ENCODE measurements around the gene DNAH12.
"Not testable (repeated sequence)": the region's sequence is repeated elsewhere in the genome, so short reads cannot be mapped to it uniquely, and the experiment has no call there.

Gene DNAH12

DNA sequence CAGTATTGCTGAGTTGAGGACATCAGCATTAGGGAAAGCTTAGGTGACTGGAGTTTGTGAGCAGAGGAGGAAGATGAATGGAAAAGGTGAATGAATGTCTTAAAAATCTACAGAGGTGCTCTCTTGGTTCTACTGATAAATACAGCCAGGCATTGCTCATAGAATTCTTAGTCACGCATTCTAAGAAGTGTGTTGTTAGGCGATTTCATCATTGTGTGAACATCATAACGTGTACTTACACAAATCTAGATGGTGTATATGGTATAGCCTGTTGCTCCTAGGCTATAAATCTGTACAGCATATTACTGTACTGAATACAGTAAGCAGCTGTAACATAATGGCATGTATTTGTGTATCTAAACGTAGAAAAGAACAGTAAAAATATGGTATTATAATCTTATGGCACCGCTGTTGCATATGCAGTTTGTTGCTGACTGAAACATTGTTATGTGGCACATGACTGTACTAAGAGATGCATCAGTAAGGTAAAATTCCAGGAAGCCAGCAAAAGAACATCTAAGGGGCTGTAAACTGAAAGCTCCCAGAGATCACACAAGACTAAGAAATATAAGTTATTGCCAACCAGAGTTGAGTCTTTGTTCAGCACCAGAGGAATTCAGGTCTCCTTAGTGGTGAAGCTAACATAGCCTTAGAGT lies 208.7 kb downstream of the DNAH12 start:
- TF ChIP-seq ZFX (IDR thresholded peaks at IDR 0.05; ENCODE audit: borderline replicate concordance) = no peak
- TF ChIP-seq, protein P1, sequence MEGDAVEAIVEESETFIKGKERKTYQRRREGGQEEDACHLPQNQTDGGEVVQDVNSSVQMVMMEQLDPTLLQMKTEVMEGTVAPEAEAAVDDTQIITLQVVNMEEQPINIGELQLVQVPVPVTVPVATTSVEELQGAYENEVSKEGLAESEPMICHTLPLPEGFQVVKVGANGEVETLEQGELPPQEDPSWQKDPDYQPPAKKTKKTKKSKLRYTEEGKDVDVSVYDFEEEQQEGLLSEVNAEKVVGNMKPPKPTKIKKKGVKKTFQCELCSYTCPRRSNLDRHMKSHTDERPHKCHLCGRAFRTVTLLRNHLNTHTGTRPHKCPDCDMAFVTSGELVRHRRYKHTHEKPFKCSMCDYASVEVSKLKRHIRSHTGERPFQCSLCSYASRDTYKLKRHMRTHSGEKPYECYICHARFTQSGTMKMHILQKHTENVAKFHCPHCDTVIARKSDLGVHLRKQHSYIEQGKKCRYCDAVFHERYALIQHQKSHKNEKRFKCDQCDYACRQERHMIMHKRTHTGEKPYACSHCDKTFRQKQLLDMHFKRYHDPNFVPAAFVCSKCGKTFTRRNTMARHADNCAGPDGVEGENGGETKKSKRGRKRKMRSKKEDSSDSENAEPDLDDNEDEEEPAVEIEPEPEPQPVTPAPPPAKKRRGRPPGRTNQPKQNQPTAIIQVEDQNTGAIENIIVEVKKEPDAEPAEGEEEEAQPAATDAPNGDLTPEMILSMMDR (IDR thresholded peaks at IDR 0.05) = no peak
- no peak overlapping the region for H3K27ac ChIP-seq

DNA sequence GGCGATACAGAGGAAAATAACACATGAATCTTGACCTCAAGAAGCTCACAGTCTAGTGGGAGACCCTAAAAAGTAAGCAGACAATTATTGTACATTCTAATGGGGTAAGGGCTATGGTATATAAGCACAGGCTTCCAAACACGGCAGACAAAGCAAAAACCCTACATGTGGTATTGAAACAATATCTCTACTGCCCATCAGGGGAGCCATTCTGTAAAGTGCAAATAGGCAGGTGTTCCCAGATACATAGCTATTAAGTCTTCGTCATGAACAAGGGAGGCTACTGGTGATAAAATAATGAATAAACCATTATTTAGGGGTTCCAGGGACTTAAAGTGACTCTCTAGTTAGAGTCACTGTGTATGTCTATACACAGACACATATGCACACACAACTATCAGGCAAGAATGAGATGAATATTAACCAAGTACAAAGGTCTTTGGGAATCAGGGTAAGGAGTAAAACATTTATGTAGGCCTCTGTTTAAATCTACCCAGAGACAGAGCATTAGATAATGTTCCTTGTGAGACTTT lies 213.0 kb downstream of the DNAH12 start:
- TF ChIP-seq, protein P1 (IDR thresholded peaks at IDR 0.05) = no peak
- no peak for TF ChIP-seq ZFX (IDR thresholded peaks at IDR 0.05; ENCODE audit: borderline replicate concordance)
- no peak overlapping the region for H3K27ac ChIP-seq

DNA sequence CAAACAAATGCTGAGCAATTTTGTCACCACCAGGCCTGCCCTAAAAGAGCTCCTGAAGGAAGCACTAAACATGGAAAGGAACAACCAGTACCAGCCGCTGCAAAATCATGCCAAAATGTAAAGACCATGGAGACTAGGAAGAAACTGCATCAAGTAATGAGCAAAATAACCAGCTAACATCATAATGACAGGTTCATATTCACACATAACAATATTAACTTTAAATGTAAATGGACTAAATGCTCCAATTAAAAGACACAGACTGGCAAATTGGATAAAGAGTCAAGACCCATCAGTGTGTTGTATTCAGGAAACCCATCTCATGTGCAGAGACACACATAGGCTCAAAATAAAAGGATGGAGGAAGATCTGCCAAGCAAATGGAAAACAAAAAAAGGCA lies 217.6 kb downstream of the DNAH12 start:
- not testable (repeated sequence) for H3K27ac ChIP-seq

DNA sequence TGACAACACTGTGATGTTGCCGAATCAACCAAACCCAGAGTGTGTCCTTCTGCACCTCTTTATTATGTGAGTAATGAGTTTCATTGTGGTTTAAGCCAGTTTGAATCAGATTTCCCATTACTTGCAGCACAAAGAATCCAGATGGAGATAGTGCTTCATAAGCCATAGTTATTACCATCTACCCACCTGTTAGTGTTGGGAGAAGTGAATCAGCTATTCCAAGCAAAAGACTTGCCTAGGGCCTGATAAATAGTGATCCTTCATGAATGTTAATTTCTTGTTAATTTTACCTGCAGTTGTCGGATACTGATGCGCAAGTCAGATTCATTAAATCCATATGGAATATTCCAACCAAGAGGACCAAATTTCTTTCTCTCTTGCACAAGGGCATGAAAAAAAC lies 229.9 kb downstream of the DNAH12 start:
- no peak for TF ChIP-seq ZFX (IDR thresholded peaks at IDR 0.05; ENCODE audit: borderline replicate concordance)
- TF ChIP-seq, protein P1 (IDR thresholded peaks at IDR 0.05) = no peak
- no peak overlapping the region for H3K27ac ChIP-seq

DNA sequence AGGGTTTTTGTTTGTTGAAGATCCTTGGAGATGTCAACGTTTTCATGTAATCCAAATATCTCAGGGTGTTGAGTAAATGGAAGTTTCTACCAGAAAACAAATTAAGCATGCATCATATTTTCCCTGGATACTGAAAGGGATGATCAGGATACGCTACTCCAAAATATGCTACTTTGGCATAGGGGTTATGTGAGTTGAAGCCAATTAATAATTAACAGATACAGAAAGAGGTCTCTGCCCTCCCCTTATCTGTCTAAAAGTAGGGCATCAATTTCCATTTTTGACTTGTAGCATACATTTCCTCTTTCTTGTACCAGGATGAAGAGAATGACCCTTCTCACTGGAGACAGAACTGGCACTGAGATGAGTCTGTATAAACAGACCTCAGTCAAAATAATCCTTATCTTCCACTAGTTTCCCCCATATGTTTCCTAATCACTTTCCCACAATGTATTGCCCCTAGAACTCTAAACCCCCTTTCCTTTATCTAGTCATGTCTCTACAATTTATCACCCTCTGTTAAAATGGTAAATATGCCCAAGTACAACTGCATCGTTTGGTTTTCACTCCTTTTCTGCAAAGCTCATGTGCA lies 234.3 kb downstream of the DNAH12 start:
- no peak overlapping the region for H3K27ac ChIP-seq
- no peak for TF ChIP-seq ZFX (IDR thresholded peaks at IDR 0.05; ENCODE audit: borderline replicate concordance)
- TF ChIP-seq, protein P1 (IDR thresholded peaks at IDR 0.05) = no peak

DNA sequence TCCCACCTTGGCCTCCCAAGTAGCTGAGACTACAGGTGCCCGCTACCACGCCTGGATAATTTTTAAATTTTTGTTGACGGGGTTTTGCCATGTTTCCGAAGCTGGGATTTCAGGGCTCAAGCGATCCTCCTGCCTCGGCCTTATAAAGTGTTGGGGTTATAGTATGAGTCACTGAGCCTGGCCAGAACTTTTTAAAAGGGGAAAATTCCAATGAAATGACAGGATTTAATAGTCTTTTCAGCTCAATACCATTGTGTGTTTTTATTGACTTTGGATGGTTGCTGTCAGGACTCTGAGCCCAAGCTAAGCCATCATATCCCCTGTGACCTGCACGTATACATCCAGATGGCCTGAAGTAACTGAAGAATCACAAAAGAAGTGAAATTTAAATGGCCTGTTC lies 240.6 kb downstream of the DNAH12 start:
- not testable (repeated sequence) for H3K27ac ChIP-seq

DNA sequence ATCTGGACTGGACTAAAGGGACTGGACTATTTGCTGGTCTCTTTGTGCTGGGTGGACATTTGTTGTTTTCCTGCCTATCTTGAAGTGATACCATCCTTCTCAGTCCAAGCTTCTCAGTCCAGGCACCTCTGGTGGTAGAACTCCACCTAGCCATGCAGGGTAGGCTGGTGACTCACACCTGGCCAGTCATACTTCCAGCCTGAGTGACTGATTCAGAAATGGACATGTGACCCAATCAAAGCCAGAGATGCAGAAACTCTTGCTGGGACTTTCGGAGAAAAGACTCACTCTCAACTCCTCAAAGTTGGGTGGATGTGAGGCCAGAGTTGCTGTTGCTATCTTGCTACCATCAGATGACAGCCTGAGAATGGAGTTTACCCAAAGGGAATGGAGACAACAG lies 246.1 kb downstream of the DNAH12 start:
- TF ChIP-seq, protein P1 (IDR thresholded peaks at IDR 0.05) = no peak
- no peak for TF ChIP-seq ZFX (IDR thresholded peaks at IDR 0.05; ENCODE audit: borderline replicate concordance)
- no peak overlapping the region for H3K27ac ChIP-seq

DNA sequence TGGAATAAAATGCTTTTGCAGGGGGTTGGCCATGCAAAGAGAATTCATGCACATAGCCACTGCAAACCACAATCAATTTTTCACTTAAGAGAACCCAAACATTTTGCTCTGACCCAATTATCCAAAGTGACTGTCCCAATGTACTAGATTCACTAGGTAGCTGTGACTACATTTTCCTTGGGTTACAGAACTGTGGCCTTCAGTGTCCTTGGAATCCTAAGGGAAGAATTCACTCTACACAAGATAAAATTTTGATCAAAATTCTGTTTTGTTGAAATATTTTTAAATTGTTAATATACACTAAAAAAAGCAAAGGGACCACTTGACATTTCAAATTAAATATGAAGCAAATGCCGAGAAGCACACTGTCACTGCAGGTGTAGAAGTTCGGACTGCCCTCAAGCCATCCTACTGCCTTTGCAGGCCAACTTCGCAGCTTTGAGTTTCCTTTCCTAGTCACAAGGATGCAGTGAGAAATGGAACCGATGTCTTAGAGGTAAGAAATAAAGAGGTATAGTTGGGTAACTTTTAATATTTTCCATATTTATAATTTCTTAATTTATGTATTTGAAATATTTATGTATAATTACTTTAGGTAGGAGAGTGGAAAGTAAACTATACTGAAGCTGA lies 251.1 kb downstream of the DNAH12 start:
- TF ChIP-seq, protein P1 (IDR thresholded peaks at IDR 0.05) = no peak
- TF ChIP-seq ZFX (IDR thresholded peaks at IDR 0.05; ENCODE audit: borderline replicate concordance) = no peak
- H3K27ac ChIP-seq = no peak overlapping the region

Data from 22Rv1 (cell line).